HG03196 (cell line): ENCODE data around the gene DMC1.
"Not testable (repeated sequence)": the region's sequence is repeated elsewhere in the genome, so short reads cannot be mapped to it uniquely, and the experiment has no call there.

Source experiments
- ATAC-seq: cut with Tn5 transposase; IDR thresholded peaks from one replicate; pipeline ENCODE4 v1.9.1; 2021; ENCODE audit not compliant: unreplicated experiment

Gene DMC1, protein sequence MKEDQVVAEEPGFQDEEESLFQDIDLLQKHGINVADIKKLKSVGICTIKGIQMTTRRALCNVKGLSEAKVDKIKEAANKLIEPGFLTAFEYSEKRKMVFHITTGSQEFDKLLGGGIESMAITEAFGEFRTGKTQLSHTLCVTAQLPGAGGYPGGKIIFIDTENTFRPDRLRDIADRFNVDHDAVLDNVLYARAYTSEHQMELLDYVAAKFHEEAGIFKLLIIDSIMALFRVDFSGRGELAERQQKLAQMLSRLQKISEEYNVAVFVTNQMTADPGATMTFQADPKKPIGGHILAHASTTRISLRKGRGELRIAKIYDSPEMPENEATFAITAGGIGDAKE

DNA sequence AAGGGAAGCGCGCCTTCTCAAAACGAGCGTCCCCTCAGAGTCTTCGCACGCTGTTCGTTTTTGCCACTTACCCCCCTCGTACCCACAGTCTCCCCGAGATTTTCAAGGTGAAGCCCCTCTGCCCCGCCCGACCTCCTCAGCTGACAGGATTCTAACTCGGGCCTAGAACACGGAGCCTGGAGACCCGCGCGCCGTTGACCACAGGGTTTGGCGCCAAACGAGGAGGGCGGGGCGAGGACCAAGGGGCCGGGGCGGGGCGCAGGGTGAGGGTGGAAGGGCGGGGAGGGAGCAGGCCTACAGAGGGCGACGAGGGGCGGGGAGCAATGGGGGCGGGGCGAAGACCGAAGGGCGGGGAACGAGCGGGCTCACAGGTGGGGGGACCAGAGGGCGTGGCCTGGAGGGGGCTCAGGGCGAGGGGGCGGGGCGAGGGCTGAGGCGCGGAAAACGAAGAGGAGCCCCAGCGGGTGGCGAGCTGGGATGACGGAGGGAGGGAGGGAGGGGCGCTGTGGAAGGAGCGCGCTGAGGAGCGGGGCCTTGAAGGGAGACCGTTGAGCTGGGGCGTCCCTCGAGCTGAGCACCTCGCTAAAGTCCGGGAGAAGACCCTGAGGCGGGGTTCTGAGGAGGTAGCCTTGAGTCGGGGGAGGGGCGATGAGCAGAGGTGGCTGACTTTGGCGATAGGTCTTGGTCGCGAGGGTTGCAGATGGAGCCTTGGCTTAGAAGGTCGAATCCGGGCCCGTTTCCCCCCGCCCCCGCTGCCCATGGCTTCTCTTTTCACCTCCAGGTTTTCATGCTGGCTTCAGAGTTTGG is at the start of gene DMC1:
DMC1 (minus strand) TSS at position 212 of the 807 bp plus-strand sequence. CDS start 1,927 bp downstream, outside the sequence.
- peak; percentile 51 for ATAC-seq

DNA sequence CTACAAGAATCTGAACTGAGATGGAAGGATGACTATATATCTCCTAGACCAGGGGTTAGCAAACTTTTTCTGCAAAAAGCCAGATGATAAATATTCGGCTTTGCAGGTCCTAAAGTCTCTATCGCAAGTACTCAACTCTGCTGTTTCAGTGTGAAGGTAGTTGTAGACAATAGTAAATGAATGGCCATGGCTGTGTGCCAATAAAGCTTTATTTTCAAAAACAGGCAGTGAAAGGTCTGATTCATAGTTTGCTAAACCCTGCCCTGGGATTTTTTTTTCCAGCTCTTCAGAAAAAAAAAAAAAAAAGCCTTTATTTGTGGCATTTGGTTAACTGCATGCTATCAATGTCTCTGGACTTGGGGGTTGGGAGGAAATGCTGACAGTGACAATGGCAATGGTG is 48.7 kb upstream of the DMC1 start:
- no peak for ATAC-seq

DNA sequence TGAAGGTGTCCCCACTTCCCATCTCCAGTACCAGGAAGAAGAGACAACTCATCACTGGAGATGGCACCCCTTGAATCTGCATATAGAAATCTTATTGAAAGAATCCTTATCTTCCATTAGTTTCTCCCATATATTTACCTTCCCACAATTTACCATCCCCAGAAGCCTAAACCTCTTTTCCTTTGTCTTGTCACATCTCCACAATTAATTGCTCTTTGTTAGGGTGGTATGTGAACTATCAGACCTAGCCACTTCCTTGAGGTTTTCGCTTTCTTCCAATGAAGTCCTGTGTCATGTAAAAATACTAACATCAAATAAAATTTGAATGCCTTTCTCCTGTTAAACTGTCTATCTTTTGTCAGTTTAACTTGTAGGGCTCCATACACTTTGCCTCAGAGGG is 48.3 kb upstream of the DMC1 start:
- ATAC-seq, result no peak

DNA sequence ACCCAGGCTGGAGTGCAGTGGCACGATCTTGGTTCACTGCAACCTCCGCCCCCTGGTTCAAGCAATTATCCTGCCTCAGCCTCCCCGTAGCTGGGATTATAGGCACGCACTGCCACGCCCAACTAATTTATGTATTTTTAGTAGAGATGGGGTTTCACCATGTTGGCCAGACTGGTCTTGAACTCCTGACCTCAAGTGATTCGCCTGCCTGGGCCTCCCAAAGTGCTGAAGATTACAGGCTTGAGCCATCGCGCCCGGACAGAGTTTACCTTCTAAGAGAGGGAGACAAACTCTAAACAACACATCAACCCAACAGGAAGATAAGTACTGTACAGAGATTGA is 45.1 kb upstream of the DMC1 start:
- not testable (repeated sequence) for ATAC-seq

DNA sequence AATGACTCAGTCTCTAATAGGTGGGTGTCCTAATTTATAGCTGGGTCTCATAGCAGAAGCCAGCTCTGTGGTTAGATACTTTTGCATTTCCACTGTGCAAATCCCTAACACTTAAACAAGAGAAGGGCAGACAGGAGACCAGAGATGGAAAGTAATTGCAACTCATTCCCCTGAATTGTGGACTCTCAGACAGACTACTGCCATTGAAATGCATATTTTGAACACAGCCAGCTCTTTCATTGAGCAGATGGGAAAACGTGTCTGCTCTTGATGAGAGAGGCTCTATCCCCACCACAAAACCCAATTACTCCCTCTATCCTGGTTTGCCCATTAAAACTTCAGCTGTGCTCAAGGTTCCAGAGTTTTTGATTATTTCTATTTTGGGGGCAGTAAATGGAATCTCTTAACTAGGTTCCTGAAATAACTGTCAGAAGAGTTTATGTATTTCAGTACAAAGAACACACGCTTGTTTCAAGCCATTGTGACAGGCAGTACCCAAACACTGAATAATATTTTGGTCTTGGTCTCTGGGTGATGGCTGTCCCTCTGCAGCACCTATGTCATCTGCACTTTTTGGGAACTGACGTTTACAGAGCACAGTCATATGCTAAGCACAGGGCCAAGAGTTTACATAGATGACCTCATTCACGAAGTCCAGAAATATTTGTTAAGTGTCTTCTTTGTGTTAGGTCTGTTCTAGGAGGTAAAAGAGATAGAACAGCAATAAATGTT is 44.5 kb upstream of the DMC1 start:
- no peak for ATAC-seq

DNA sequence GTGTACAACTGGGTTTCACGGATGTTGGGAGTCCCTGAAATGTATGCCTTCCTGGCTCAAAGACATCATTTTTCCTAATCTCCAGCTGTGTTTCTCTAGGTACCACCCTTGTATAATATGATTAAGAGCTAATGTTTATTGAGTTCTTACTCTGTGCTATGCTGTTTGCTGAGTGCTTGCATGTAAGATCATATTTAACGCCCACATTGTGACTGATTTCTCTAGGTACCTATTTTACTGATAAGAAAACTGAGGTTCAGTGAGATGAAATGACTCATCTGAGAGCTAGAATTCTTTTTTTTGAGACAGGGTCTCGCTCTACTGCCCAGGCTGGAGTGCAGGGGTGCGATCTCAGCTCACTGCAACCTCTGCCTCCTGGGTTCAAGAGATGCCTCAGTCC is 43.6 kb upstream of the DMC1 start:
- ATAC-seq, result no peak

DNA sequence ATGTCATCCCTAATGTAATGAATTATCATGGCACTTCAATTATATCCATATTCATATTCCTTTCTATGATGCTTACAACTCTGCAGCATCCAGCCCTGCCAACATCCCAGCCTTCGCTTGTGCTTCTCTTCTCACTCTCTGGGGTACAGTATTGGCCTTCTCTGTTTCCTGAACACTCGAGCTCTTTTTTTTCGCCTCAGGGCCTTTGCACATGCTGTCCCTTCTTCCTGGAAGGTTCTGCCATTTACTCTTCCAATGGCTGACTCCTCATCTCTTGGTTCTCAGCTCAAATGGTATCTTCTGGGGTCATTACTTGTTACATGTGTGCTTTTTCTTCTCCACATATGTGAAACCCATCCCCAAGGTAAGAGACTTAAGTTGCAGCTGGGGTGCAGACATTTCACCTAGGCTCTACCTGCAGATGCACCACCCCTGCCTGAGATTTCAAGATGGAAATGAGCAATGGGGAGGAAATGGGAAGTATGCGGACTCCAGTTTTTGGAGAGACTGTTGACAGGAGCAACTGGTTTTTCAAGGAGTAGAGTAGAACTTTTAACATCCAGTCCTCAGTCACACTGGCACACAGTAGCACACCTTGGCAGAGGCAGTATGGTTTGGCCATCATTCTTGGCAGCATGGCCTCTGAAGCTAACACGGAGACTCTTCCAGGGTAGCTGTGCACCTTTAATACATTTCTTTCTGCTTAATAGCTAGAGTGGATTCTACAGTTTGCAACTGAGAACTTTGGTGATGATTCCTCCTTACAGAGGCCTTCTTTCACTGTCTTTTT is 42.4 kb upstream of the DMC1 start:
- ATAC-seq, result no peak

DNA sequence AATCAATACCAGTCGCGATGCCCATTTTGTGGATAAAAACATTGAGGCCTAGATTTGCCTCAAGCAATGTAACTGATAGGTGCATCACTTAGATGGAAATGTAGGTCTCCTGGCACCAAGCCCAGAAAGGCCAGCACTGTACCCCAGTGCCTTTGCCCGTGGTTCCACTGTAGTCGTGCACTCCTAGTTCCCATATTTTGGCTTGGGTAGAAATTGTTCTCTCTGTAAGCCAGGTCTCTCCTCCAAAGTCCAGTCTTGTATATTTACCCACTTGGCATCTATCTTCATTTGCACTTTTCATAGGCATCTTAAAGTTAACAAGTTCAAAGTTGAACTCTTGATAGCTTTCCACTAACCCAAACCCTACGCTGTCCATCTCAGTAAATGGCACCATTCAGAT is 41.6 kb upstream of the DMC1 start:
- no peak for ATAC-seq

DNA sequence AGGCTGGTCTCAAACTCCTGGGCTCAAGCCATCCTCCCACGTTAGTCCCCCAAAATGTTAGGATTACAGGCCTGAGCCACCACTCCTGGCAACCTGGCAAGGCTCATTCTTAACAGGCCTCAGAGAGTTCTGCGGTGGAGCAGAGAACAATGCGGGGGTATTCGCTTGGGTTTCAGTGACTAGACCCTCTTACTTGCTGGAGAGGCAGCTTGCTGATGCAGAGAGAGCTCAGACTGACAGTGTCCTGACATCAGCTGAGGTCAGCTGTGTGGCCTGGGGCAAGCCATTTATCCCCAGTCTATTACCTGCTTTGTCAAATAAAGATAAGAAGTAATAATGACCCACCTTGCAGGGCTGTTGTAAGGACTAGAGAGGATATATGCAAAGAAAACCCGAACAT is 40.3 kb upstream of the DMC1 start:
- no peak for ATAC-seq

DNA sequence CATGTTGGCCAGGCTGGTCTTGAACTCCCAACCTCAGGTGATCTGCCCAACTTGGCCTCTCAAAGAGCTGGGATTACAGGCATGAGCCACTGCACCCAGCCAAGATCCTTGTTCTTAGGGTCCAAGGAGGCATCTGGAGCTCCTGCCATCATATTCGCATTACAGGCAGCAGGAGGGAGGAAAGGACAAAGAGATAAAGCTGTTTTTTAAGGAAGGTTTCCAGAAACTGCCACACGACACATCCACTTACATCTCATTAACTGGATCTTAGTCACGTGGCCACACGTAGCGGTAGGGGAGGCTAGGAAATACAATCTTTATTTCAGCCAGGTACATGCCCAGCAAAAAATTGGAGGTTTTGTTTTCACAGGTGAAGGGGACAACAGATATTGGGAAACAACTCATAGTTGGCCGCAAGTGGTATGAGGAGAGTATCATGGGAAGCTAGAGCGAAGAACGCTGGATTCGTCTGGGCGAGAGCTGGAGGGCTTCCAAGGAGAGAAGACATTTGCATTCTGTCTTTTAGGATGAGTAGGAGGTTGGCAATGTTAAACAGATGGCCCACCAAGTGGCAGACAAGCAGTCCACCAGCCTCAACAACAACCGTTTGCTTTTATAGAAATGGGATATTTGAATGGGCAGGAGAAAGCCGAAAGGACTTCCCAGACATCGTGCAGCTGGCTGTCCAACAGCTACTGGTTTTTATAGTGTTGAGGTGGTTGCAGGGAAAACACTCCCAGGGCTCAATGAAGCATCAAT is 39.2 kb upstream of the DMC1 start:
- ATAC-seq, result no peak

DNA sequence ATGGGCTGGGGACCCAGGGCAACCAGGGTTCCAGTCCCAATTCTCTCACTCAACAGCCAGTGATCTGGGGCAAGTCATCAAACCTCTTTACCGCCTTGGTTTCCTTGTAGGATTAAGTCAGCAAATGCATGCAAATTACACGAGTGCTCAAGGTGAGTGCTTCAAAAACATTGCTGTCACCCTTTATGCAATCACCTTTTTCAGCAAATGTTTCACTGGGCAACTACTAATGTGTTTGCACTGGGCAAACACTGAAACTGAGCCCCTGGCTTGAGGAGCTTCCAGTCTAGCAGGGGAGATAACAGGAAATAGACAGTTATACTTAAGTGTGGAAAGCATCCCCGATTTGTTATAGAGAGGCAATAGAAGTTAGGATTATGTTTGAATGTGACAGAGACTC is 37.7 kb upstream of the DMC1 start:
- no peak for ATAC-seq

DNA sequence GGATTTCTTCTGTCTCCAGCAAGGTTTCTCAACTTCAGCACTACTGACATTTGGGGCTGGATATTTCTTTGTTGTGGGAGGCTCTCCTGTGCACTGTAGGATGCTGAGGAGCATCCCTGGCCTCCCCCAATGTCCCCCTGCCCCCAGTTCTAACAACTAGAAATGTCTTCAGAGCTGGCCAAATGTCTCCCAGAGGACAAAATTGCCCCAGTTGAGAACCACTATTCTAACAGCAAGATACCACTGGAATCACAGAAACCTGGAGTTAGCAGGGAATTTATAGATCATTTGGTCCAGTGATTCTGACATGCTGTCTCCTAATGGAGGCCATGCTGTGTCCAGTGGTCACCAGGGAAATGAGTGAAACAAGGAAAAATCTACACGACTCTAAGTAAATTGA is 32.2 kb upstream of the DMC1 start:
- no peak for ATAC-seq

DNA sequence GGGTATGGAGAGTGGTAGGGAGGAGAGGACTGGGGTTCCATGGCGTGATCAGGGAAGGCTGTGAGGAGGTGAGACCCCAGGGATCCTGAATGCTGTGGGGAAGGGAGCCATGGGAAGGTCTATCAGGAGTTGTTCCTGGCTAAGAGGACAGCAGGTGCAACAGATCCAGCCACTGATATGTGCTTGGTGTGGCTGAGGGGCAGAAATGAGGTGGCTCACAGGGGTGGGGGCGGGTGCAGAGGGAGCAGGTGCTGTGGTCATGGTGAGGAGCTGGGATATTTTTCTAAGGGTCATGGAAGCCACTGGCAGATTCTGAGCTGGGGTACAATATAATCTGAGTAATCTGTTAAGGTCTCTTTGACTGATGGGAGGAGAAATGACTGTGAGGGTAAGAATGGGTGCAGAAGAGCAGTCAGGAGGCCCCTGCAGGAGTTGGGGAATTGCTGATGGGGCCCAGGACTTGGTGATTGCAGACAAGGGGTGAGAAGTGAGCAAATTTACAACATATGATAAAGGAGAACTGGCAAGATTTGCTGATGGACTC is 31.3 kb upstream of the DMC1 start:
- no peak for ATAC-seq

DNA sequence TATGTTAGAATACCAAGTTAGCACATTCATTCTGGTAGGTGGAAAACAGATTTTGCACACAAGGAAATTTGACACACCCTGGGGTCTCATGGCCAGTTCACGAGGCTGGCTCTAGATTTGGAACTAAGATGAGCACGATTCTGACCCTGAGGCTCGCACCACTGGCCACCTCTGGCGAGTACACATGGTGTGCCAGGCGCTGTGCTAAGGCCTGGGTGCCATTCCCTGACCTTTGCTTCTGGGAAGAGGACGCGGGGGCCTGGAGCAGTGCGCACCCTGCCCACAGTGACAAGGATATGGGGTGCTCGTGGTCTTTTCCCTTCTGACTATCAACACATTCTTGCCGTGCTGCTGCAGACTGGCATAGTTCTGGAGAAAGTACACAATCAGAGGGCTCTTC is 29.5 kb upstream of the DMC1 start:
- no peak for ATAC-seq

DNA sequence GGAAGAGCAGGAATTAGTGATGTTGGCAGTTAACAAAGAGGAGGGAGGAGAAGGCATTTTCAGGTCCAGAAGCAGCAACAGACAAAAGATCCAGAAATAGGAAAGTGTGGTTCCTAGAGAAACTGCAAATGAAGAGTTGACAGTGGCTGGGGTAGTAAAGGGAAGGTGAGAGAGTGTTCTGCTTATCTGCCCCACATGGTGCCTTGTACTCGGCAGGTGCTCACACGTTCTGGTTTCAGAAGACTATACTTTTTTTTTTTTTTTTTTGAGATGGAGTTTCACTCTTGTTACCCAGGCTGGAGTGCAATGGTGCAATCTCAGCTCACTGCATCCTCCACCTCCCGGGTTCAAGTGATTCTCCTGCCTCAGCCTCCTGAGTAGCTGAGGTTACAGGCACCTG is 12.9 kb upstream of the DMC1 start:
- not testable (repeated sequence) for ATAC-seq

DNA sequence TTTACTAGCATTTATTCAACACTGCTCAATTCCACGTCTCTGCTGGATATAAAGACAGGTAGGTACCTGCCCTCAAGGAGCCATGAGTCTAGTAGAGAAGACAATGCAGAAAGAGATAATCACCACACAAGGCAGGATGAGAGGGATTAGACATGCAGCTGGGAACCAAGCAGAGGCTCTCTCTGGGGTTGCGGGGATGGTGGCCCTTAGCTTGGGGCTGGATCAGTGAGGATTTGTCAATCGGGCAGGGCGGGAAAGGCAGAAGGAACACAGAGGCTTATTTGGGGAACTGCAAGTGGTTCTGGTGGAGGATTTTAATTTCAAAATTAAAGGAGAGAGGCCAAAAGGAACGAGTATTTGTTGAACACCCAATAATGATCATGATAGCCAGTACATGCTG is 8.5 kb upstream of the DMC1 start:
- no peak for ATAC-seq

DNA sequence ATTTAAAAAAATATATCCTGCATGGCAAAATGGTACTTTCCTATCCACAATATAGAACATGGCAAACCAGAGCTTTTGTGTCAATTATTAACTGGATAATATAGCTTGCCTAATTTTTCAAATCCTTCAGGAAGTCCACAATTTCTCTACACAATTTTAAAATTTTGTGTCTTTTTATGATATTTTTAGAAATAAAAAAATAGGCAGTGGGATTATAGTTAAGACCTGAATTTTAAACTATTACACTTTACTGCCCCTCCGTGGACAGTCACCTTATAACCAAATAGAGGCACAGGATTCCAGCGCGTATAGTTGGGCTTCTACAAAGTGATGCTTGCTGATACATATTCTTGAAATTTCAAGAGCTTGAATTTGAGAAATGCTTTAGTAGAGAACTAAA is 2.1 kb upstream of the DMC1 start:
- no peak for ATAC-seq

DNA sequence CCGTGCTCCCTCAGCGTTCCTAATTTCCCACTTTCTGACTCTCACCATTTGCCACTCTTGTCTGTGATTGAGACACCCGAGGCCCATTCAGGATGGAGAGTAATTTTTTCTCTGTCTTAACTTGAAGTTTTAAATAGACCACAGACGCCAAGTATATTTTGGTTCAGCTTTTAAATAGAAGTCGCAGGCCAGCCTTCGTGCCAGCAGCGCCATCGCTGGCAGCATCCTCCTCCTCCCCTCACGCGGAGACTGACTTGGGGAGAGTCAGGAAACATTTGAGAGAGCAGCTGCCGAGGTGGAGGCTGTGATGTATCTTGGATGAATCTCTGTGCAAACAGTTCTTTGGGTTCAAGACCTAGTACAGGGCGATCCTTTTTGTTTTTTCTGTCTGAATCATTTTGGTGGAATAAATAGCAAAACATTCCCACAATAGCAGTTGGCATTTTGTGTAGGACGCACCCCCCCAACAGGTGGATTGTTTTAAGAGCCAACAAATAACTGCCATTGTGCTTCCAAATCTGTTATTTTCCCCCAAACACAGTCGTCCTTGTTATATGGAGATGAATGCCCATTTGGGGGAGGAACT is 889 bp upstream of the DMC1 start:
- ATAC-seq, result no peak

DNA sequence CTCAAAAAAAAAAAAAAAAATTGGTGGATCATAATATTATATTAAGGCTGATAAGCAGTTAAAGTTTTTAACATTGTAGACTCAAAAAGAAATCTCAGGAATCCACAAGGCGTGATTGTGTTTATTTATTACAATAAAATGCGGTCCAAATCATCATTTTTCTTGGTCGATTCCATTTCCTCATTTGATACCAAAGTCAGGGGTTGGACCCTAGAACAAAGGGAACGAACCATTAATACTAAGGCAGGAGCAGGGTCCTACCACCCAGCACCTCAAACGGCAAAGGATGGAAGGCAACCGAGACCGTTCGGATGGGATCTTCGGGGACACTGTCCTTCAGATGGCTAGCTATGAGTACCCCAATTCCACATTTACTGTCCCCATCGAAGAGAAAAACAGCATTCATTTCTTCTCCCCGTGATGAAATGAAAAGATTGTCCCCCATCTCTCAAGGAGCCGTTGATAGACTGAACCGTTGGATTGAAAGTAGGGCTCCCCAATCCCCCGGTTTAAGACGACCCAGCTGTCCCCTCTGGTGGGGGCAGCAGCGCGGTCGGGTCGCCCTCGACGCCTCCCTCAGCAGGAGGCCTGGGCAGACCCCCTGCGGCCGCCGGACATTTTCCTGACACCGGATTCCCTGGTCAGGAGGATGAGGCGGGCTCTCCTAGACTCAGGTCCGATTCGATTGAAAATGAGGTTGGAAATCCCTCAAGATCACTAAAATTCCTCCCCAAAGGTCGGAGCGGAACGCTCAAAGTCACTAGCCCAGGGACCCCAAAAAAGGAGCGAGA is 607 bp downstream of the DMC1 start:
- ATAC-seq, result peak; percentile 3
